LNCAP (cell line): ENCODE results near the gene C10orf62.

ENCODE experiments used
- CTCF ChIP-seq: fragments of 450-650 bp; IDR thresholded peaks from 2 replicates; pipeline ENCODE4 v1.5.1; 2017; ENCODE audit warnings: mild to moderate bottlenecking

Gene C10orf62

GRCh38 chr10:97566336-97566996 lies 23.1 kb upstream of the C10orf62 start:
- no peak for TF ChIP-seq CTCF

- TF ChIP-seq CTCF = no peak
Measured at GRCh38 chr10:97567891-97568290, 21.6 kb upstream of the C10orf62 start.

GRCh38 chr10:97570146-97570788 lies 19.3 kb upstream of the C10orf62 start:
- TF ChIP-seq CTCF = no peak

- no peak for TF ChIP-seq CTCF
Measured at GRCh38 chr10:97570789-97571471, 18.6 kb upstream of the C10orf62 start.

- TF ChIP-seq CTCF = no peak
Measured at GRCh38 chr10:97571622-97572021, 17.9 kb upstream of the C10orf62 start.

- peak; percentile 93 for TF ChIP-seq CTCF
Measured at GRCh38 chr10:97572214-97572989, 17.1 kb upstream of the C10orf62 start, which contains the start of gene ANKRD2. TSS of gene ANKRD2 (plus strand) at chr10:97572779. CDS start at chr10:97572789, 10 bp downstream.

- TF ChIP-seq CTCF = no peak
Measured at GRCh38 chr10:97573021-97573420, 16.5 kb upstream of the C10orf62 start.
